AG10803 (cell line): Measurements from ENCODE around the gene ACTG2.

Experiments used
- DNase-seq: peaks from one replicate; pipeline ENCODE4 v3.0.0; 2010; ENCODE audit warnings: low read depth
- H3K4me3 ChIP-seq: 2 replicates; pipeline ENCODE4 v1.5.1; 2011; ENCODE audit warnings: mild to moderate bottlenecking, low read length, control low read depth
- TF ChIP-seq, protein P1 (sequence below): conservative IDR thresholded peaks from 2 replicates; pipeline ENCODE4 v1.5.1; 2011; ENCODE audit warnings: mild to moderate bottlenecking, low read length, control low read depth, inconsistent platforms

ACTG2 gene

DNA sequence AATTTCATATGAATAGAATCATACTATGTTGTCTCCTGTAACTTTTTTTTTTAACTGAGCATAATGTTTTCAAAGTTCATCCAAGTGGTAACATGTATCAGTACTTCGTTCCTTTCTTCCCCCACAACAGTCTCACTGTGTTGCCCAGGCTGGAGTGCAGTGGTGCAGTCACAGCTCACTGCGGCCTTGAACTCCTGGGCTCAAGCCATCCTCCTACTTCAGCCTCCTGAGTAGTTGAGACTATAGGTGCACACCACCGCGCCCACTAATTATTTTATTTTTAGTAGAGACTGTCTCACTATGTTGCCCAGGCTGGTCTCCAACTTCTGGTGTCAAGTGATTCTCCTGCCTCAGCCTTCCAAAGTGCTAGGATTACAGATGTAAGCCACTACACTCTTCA lies 68.5 kb downstream of the ACTG2 start:
- DNase-seq: no peak
- H3K4me3 ChIP-seq: no peak overlapping the region
- TF ChIP-seq, protein P1, sequence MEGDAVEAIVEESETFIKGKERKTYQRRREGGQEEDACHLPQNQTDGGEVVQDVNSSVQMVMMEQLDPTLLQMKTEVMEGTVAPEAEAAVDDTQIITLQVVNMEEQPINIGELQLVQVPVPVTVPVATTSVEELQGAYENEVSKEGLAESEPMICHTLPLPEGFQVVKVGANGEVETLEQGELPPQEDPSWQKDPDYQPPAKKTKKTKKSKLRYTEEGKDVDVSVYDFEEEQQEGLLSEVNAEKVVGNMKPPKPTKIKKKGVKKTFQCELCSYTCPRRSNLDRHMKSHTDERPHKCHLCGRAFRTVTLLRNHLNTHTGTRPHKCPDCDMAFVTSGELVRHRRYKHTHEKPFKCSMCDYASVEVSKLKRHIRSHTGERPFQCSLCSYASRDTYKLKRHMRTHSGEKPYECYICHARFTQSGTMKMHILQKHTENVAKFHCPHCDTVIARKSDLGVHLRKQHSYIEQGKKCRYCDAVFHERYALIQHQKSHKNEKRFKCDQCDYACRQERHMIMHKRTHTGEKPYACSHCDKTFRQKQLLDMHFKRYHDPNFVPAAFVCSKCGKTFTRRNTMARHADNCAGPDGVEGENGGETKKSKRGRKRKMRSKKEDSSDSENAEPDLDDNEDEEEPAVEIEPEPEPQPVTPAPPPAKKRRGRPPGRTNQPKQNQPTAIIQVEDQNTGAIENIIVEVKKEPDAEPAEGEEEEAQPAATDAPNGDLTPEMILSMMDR: no peak

DNA sequence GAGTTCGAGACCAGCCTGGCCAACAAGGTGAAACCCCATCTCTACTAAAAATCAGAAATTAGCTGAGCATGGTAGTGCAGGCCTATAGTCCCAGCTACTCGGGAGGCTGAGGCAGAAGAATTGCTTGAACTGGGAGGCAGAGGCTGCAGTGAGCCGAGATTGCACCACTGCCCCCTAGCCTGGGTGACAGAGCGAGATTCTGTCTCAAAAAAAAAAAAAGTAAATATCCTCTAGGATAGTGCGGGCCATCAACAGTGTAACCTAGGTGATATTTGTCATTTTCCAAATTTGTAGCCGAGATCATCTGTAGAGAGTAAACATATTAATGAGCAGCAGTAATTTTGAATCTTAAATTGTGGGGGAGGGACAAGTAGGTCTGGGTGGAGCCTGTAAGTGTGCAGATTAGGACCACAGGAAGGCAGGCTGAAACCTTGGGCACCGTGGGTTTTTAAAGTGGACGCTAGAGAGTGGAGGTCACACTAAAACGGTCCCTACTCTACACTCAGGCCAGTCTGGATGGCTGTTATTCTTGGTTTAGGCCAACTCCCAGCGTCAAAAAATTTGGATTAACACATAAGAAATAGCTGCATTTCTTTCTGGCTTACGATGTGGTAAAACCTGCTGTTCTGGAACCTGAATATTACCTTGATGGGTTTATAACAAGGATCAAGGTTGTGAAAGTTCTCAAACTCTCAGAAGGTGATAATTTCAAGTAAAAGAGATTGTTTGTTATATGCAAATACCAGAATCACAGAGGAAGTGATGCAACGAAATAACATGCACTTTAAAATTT lies 69.2 kb downstream of the ACTG2 start:
- TF ChIP-seq, protein P1: no peak
- no peak for DNase-seq
- no peak overlapping the region for H3K4me3 ChIP-seq

DNA sequence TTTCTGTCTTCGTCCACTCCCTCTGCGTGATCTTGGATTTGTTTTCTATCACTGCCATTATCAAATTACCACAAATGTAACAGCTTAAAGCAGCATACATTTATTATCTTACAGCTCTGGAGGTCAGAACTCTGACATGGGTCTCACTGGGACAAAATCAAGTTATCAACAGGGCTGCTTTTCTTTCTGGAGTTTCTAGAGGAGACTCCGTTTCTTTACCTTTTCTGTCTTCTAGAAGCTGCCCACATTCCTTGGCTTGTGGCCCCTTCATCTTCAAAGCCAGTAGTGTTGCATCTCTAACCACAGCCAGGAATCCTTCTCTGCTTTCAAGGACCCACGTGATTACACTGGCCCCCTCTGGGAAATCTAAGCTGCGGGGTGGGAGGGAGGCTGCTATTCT lies 70.0 kb downstream of the ACTG2 start:
- H3K4me3 ChIP-seq: no peak overlapping the region
- TF ChIP-seq, protein P1: no peak
- no peak for DNase-seq

DNA sequence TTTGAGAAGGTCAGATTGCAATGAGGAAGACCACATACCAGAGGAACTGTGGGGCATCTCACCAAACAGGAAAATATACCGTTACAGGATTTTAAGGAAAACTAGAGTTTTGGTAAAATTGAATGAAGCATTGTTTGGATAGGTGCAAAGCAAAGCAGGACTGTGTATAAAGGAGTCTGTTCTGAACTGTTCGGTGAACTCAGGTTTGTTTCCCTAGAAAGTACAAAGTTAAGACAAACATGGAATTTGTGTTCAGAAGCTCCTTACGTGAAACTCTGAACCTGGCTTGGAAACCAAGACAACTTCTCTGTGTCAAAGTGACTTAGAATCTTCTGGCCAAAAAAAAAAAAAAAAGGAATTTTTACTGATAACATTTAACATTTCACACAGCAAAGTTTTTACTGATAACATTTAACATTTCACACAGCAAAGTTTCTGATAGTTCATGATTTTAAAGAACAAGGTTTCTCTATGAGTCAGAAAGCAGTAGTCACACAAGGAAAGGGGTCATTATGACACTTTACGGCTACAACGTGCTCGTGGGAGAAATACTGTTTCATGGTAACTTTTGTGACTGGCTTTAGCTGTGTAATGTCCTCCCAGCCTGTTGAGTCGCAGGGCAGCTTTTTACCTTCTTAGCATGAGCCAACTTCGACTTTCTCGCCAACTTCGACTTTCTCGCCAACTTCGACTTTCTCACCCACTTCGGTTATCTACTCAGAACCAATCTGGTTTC lies 70.7 kb downstream of the ACTG2 start:
- H3K4me3 ChIP-seq: no peak overlapping the region
- TF ChIP-seq, protein P1: no peak
- no peak for DNase-seq

- TF ChIP-seq, protein P1: no peak
- DNase-seq: no peak
- no peak overlapping the region for H3K4me3 ChIP-seq
Measured at GRCh38 chr2:73964223-73964622, 71.4 kb downstream of the ACTG2 start.

- H3K4me3 ChIP-seq: no peak overlapping the region
- DNase-seq: no peak
- TF ChIP-seq, protein P1: no peak
Measured at GRCh38 chr2:73965053-73965452, 72.2 kb downstream of the ACTG2 start.
